Measurements from ENCODE around the gene HOXA2.

Gene HOXA2

GRCh38 chr7:27141137-27141922 is 38.8 kb upstream of the HOXA2 start:
- DNase-seq (ENCODE audit: low read depth), result no peak

- DNase-seq (ENCODE audit: low read depth), result no peak
These were observed 37.8 kb upstream of the HOXA2 start for GRCh38 chr7:27140126-27140857.

- DNase-seq (ENCODE audit: low read depth), result no peak
These were observed 37.0 kb upstream of the HOXA2 start for GRCh38 chr7:27139334-27140125.

GRCh38 chr7:27138985-27139333 is 36.5 kb upstream of the HOXA2 start:
- no peak for DNase-seq (ENCODE audit: low read depth)

GRCh38 chr7:27138472-27138871 is 36.0 kb upstream of the HOXA2 start:
- DNase-seq (ENCODE audit: low read depth), result no peak

- no peak for DNase-seq (ENCODE audit: low read depth)
These were observed 35.3 kb upstream of the HOXA2 start for GRCh38 chr7:27137640-27138315.

GRCh38 chr7:27134392-27134791 is 31.9 kb upstream of the HOXA2 start:
- DNase-seq (ENCODE audit: low read depth), result no peak

- no peak for DNase-seq (ENCODE audit: low read depth)
These were observed 31.1 kb upstream of the HOXA2 start for GRCh38 chr7:27133409-27134231.

- no peak for DNase-seq (ENCODE audit: low read depth)
These were observed 30.5 kb upstream of the HOXA2 start for GRCh38 chr7:27132978-27133377.

- DNase-seq (ENCODE audit: low read depth), result no peak
These were observed 29.7 kb upstream of the HOXA2 start for GRCh38 chr7:27132214-27132613.

GRCh38 chr7:27131390-27131819 is 28.9 kb upstream of the HOXA2 start:
- no peak for DNase-seq (ENCODE audit: low read depth)

GRCh38 chr7:27130540-27131389 is 28.3 kb upstream of the HOXA2 start, which contains the start of gene HOXA4:
Gene HOXA4 (minus strand): TSS chr7:27130757. CDS start chr7:27130733, 24 bp downstream.
- no peak for DNase-seq (ENCODE audit: low read depth)

- DNase-seq (ENCODE audit: low read depth), result no peak
These were observed 27.5 kb upstream of the HOXA2 start for GRCh38 chr7:27129729-27130539.

GRCh38 chr7:27128776-27129728 is 26.6 kb upstream of the HOXA2 start:
- no peak for DNase-seq (ENCODE audit: low read depth)

GRCh38 chr7:27128034-27128433 is 25.6 kb upstream of the HOXA2 start:
- DNase-seq (ENCODE audit: low read depth), result no peak

GRCh38 chr7:27126596-27127327 is 24.3 kb upstream of the HOXA2 start:
- no peak for DNase-seq (ENCODE audit: low read depth)

GRCh38 chr7:27125986-27126394 is 23.5 kb upstream of the HOXA2 start:
- DNase-seq (ENCODE audit: low read depth), result no peak
